HG03571 (cell line): ENCODE data around the gene PGA3.
"Not testable (repeated sequence)": the region's sequence is repeated elsewhere in the genome, so short reads cannot be mapped to it uniquely, and the experiment has no call there.

Source experiments
- ATAC-seq: cut with Tn5 transposase; IDR thresholded peaks from one replicate; pipeline ENCODE4 v1.9.1; 2021; ENCODE audit not compliant: unreplicated experiment

The PGA3 gene

DNA sequence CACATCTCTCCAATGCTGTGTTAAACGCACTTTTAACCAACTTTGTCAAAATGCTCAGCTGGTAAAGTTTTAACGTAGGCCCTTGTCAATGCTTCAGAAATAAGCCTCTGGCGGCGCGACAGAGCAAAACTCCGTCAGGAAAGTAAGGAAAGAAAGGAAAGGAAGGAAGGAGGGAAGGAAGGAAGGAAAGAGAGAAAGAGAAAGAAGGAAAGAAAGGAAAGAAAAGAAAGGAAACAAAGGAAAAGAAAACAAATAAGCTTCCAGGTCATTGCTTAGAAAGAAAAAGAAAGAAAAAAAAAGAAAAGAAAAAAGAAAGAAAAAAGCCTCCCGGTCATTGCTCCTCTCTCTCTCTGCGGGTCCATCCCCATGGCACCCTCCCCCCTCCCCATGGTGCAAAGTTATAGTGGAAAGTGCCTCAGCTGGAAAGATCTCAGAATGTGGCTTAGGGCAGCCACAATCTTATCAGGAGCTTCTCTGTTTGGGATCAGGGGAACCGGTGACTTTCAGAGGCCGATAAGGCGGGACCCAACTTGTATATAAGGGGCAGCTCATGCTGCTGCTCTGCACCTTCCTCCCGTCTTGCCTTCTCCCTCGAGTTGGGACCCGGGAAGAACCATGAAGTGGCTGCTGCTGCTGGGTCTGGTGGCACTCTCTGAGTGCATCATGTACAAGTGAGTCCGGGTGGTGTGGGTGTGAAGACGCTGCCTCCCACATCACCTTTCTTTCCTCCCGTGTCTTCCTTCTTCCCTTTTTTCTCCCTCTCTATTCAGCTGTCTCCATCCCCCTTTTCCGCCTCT lies at the start of gene PGA3:
Gene PGA3, plus strand, starts transcription at position 566 of the 797 bp plus-strand sequence. Its CDS starts 50 bp downstream, at position 616.
- not testable (repeated sequence) for ATAC-seq

DNA sequence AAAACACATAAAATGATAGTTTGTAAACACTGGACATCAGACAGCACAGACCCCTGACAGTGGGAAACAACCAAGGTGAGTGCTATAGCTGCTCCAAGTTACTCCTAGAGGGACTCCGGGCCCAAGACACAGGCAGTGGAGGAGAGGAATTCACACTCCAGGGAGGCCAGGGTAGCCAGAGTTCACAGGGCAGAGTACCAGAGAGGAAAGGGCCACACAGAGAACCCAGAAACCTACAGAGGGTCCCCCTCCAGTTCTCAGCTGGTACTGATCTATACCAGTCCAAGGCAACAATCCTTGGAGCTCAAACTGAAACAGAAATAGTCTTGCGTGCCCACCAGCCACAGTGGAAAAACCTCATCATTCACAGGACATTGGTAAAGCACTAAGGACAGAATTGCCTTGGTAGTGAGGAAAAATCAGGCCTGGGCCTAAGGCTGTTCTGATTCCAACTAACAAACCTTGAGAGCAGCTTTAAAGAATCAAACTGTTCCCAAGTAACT lies 49.7 kb upstream of the PGA3 start:
- ATAC-seq: no peak

DNA sequence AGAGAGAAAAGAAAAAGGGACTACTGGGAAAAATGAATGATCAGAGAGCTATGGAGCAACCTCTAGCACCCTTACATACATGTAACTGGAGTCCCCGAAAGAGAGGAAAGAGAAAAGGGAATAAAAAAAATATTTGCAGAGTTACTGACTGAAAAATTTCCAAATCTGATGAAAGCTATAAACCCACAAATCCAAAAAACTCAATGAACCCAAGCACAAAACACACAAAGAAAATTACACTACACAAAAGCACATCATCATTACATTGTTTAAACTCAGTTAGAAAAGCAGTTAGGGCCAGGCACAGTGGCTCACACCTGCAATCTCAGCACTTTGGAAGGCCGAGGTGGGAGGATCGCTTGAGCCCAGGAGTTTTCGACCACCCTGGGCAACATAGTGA lies 48.8 kb upstream of the PGA3 start:
- ATAC-seq: no peak

GRCh38 chr11:61155312-61155711 lies 48.0 kb upstream of the PGA3 start:
- ATAC-seq: no peak

GRCh38 chr11:61155741-61156140 lies 47.6 kb upstream of the PGA3 start:
- ATAC-seq: no peak

GRCh38 chr11:61157743-61158142 lies 45.6 kb upstream of the PGA3 start:
- ATAC-seq: no peak

- ATAC-seq: no peak
Observed at GRCh38 chr11:61158691-61159381, 44.5 kb upstream of the PGA3 start.

DNA sequence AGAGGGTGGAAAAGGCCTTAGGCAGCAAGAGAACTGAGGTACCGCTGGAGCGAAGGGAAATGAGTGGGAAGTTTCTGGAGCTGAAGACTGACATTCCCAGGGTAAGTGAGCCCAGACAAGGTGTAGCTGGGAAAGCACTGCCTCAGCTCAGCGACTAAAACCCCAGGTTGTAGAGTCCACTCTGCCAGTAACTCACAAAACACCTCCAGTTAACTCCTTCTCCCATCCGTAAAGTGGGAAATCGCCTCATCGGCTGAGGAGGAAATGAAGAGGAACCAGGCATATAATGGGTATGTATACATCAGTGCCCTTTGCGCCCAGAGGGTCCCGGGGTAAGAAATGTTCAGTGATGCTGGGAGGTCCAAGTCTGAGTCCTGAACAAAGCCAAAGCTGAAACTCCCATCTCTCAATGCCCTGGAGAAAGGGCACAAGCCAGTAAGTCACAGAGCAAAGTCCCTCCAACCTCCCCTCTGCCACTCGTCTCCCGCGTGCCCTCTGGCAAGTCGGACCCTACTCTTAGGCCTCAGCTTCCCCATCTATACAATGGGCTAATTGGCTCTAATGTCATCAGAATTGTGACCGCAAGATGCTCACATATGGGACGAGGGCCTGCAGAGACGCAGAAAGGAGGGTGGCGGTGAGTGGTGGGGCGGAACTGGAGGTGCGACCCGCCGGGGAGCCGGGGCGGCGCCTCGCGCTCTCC lies 42.7 kb upstream of the PGA3 start:
- no peak for ATAC-seq

GRCh38 chr11:61161190-61162091 lies 41.9 kb upstream of the PGA3 start, which contains the start of gene VPS37C:
Gene VPS37C (minus strand): TSS chr11:61161426. CDS start chr11:61138829, 22,597 bp downstream.
- ATAC-seq: peak; percentile 60

GRCh38 chr11:61162092-61162941 lies 41.0 kb upstream of the PGA3 start:
- ATAC-seq: no peak

- ATAC-seq: no peak
Observed at GRCh38 chr11:61163021-61163420, 40.3 kb upstream of the PGA3 start.

GRCh38 chr11:61163714-61164605 lies 39.4 kb upstream of the PGA3 start:
- ATAC-seq: no peak

DNA sequence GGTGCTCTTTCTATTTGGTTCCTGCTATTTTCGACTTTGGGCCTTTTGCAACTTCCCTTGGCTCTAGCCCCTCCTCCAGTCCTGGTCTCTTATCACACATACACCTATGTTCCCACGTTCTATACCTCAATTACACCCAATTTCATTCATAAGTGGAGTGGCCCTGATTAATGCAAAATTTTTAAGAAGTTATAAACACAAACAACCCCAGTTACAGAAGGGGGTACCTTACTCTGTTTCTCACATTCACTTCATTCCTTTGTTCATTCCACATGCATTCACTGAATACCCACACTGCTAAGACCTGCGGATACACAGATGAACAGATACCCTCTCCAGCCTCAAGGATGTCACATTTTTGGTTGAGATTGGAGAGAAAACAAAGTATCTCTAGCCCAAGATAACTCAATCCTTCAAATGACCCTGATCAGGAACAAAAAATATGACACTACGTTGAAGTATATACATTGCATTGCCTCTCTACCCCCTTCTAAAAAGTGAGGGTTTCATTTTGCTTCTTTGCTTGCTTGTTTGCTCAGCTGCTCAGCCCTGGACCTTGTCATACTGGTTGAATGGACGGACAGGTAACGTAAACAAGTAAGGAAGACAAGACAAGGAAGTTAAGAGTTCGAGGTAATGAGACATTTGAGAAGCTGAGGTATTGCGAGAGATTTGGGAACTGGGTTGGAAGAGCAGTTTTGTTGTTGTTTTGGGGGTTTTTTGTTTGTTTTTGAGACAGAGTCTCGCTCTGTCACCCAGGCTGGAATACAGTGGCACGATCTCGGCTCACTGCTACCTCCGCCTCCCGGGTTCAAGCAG lies 38.5 kb upstream of the PGA3 start:
- ATAC-seq: no peak

GRCh38 chr11:61165785-61166184 lies 37.5 kb upstream of the PGA3 start:
- ATAC-seq: not testable (repeated sequence)

- not testable (repeated sequence) for ATAC-seq
Observed at GRCh38 chr11:61166331-61166730, 37.0 kb upstream of the PGA3 start.

- ATAC-seq: no peak
Observed at GRCh38 chr11:61168042-61168688, 35.1 kb upstream of the PGA3 start.

- ATAC-seq: no peak
Observed at GRCh38 chr11:61168800-61169199, 34.5 kb upstream of the PGA3 start.
